GM12878 (cell line): Measurements from ENCODE around the gene TGFBI. TPM values are rescaled to one million over a fixed set of nuclear protein-coding genes. Genes with fewer than 3 reads are reported as not detected.

ENCODE experiments used
- ATAC-seq: fragments of 200-7000 bp; cut with Tn5 transposase; 3 replicates; pipeline ENCODE4 v1.9.1; 2020; ENCODE audit warnings: mild to moderate bottlenecking, moderate library complexity
- BruUV-seq: library from RNA; stranded (reverse); fragments of 400-500 nt; replicated peaks from 2 replicates; lab custom pipeline; 2021; lab: Mats Ljungman, UMichigan
- CTCF ChIA-PET: fragments of 300-600 bp; sonication (Branson Sonifier 250); formaldehyde crosslinking; extraction: SDS; loops from one replicate; lab custom pipeline; 2021; ENCODE audit warnings: inconsistent platforms; lab: Yijun Ruan, JAX
- POLR2A ChIA-PET: fragments of 350-600 bp; formaldehyde crosslinking; extraction: SDS; loops from one replicate; lab custom pipeline; 2021; ENCODE audit warnings: inconsistent platforms; lab: Charles Lee
- RAD21 ChIA-PET: fragments of 300-600 bp; sonication (Branson Sonifier 250); formaldehyde crosslinking; loops from one replicate; lab custom pipeline; 2023; ENCODE audit warnings: antibody characterized with exemption; ENCODE audit not compliant: unreplicated experiment; lab: Charles Lee
- SMC1A ChIA-PET: fragments of 300-600 bp; sonication (Branson Sonifier 250); formaldehyde crosslinking; loops from one replicate; lab custom pipeline; 2023; ENCODE audit not compliant: unreplicated experiment, uncharacterized antibody; lab: Charles Lee
- DNase-seq: peaks from one replicate; pipeline ENCODE4 v3.0.0-alpha.2; 2011; ENCODE audit warnings: low read depth, low spot score
- FAIRE-seq: peaks from 3 replicates; lab custom pipeline; 2011; peaks lifted over from hg19 to GRCh38; lab: Jason Lieb, UNC
- H2AFZ ChIP-seq: 2 replicates; pipeline ENCODE4 v1.6.0; 2011; ENCODE audit warnings: low read depth, low read length, control low read depth; ENCODE audit not compliant: control insufficient read depth
- H3K27ac ChIP-seq: 2 replicates; pipeline ENCODE4 v1.5.1; 2011; ENCODE audit warnings: control low read depth; ENCODE audit not compliant: control insufficient read depth, insufficient read depth
- H3K27me3 ChIP-seq, 2 experiments: replicated peaks in 1 of 2; 2 replicates each; pipeline versions ENCODE4 v1.6.0 to v1.6.1; 2011; ENCODE audit warnings: low read length in 1 of 2; ENCODE audit not compliant: control insufficient read depth in 2 of 2, insufficient read depth in 2 of 2
- H3K36me3 ChIP-seq, 2 experiments: 2 replicates each; pipeline ENCODE4 v1.5.1; 2011; ENCODE audit warnings: low read length in 1 of 2; ENCODE audit not compliant: control insufficient read depth in 2 of 2, insufficient read depth in 2 of 2
- H3K4me1 ChIP-seq: 2 replicates; pipeline ENCODE4 v1.6.1; 2011; ENCODE audit warnings: mild to moderate bottlenecking, low read length, moderate library complexity, mixed read lengths; ENCODE audit not compliant: control insufficient read depth, insufficient read depth
- H3K4me2 ChIP-seq: 2 replicates; pipeline ENCODE4 v1.6.0; 2011; ENCODE audit warnings: control low read depth; ENCODE audit not compliant: control insufficient read depth, insufficient read depth
- H3K4me3 ChIP-seq: fragments of 200-600 bp; sonication (generic); 2 replicates; pipeline ENCODE4 v1.5.1; 2016
- H3K79me2 ChIP-seq: 2 replicates; pipeline ENCODE4 v1.6.0; 2011; ENCODE audit warnings: low read length; ENCODE audit not compliant: control insufficient read depth, insufficient read depth
- H3K9ac ChIP-seq: 2 replicates; pipeline ENCODE4 v1.8.0; 2011; ENCODE audit warnings: low read length, control low read depth, mixed read lengths; ENCODE audit not compliant: control insufficient read depth, insufficient read depth
- H3K9me3 ChIP-seq: replicated peaks from 3 replicates; pipeline ENCODE4 v1.5.1; 2011; ENCODE audit warnings: mild to moderate bottlenecking, low read length; ENCODE audit not compliant: control insufficient read depth, insufficient read depth
- H4K20me1 ChIP-seq: 2 replicates; pipeline ENCODE4 v1.6.0; 2011; ENCODE audit not compliant: control insufficient read depth, insufficient read depth
- ATF7 ChIP-seq: fragments of 450-650 bp; IDR thresholded peaks from 2 replicates; pipeline ENCODE4 v1.6.1; 2016; ENCODE audit warnings: low read depth, mild to moderate bottlenecking
- CBFB ChIP-seq: IDR thresholded peaks from 2 replicates; pipeline ENCODE4 v1.6.1; 2016; ENCODE audit warnings: antibody characterized with exemption, low read depth
- CHD2 ChIP-seq: IDR thresholded peaks from 2 replicates; pipeline ENCODE4 v1.6.1; 2011; ENCODE audit warnings: low read depth, low read length, improper control_type of control experiment, borderline replicate concordance
- HCFC1 ChIP-seq: fragments of 150-350 bp; IDR thresholded peaks from 2 replicates; pipeline ENCODE4 v1.6.1; 2014; ENCODE audit warnings: low read length
- NFYB ChIP-seq: IDR thresholded peaks from 2 replicates; pipeline ENCODE4 v1.6.1; 2011; ENCODE audit warnings: low read depth, mild to moderate bottlenecking, low read length, improper control_type of control experiment, moderate library complexity; ENCODE audit not compliant: insufficient read depth
- PAX5 ChIP-seq: IDR thresholded peaks from 2 replicates; pipeline ENCODE4 v1.6.1; 2011; ENCODE audit warnings: low read depth, low read length, borderline replicate concordance
- REST ChIP-seq: IDR thresholded peaks from 2 replicates; pipeline ENCODE4 v1.6.1; 2012; ENCODE audit warnings: mild to moderate bottlenecking, low read depth, low read length
- SMAD5 ChIP-seq: IDR thresholded peaks from 2 replicates; pipeline ENCODE4 v1.6.1; 2016; ENCODE audit warnings: antibody characterized with exemption, low read depth
- TCF3 ChIP-seq: IDR thresholded peaks from 2 replicates; pipeline ENCODE4 v1.6.1; 2012; ENCODE audit warnings: low read depth, mild to moderate bottlenecking, low read length, borderline replicate concordance; ENCODE audit not compliant: insufficient read depth
- ZNF592 ChIP-seq: fragments of 450-650 bp; IDR thresholded peaks from 2 replicates; pipeline ENCODE4 v1.6.1; 2017; ENCODE audit warnings: mild to moderate bottlenecking, moderate library complexity
- WGBS: methylation state at CpG from one replicate; pipeline ENCODE4 v1.1.6; 2016; ENCODE audit warnings: low lambda C conversion rate; ENCODE audit not compliant: insufficient replicate concordance, insufficient coverage; ENCODE audit errors: missing lambda C conversion rate; 5-methylcytosine and 5-hydroxymethylcytosine counted together
- in situ Hi-C: fragments of 300-500 bp; cut with MboI; formaldehyde crosslinking; loops from 9 replicates; pipeline ENCODE4 v1.14.3; 2018; ENCODE audit warnings: mixed read lengths
- intact Hi-C: fragments of 100-400 bp; cut with micrococcal nuclease; formaldehyde crosslinking; loops from one replicate; pipeline ENCODE4 v1.14.2; 2022; ENCODE audit not compliant: unreplicated experiment
- polyA plus RNA-seq, 11 experiments: library from polyadenylated mRNA; depleted of rRNA in 4 of 11; unstranded in 6 of 11; stranded (reverse) in 5 of 11; fragments of >200 nt; fragmentation: Nextera tagmentation in 4 of 11; fragmentation: Illumina TruSeq in 1 of 11; extraction: Ambion mirVana in 4 of 11; extraction: Trizol in 1 of 11; gene quantifications; 1 replicate in 1 of 11; 2 replicates in 10 of 11; pipeline versions ENCODE4 v1.2.1 to v1.2.3, GENCODE V29; 2011 to 2016; ENCODE audit warnings: inconsistent platforms in 2 of 11, missing spikeins in 2 of 11, low read depth in 1 of 11
- total RNA-seq, 4 experiments: library from RNA; depleted of rRNA in 3 of 4; stranded (reverse); fragments of >200 nt in 3 of 4; fragmentation: Illumina TruSeq in 1 of 4; extraction: Trizol in 1 of 4; gene quantifications; 2 replicates each; pipeline versions ENCODE4 v1.2.1 to v1.2.3, GENCODE V29; 2013 to 2021

Gene TGFBI
- total and polyA plus RNA-seq, 10 of the 15 experiments (the other 5 are each of a cell fraction or from before 2014, with no cell fraction given), result 0.12 to 1.8 (median 0.19) TPM

GRCh38 chr5:136104306-136104965, 75.6 kb downstream of the TGFBI start:
- Histone ChIP-seq H3K27me3 (no peaks in the 10 kb centered on the region), H3K4me3 (no peak overlapping the region), H3K79me2 (no peaks in the 10 kb centered on the region), H4K20me1 (no peaks in the 10 kb centered on the region), H3K9me3 (no peaks in the 10 kb centered on the region), H3K36me3 (no peaks in the 10 kb centered on the region), H3K9ac (no peak overlapping the region), H3K27ac (no peak overlapping the region), H3K4me2 (no peak overlapping the region), H2AFZ (no peak overlapping the region), H3K4me1 (no peaks in the 10 kb centered on the region)
- ChIA-PET CTCF (interaction anchor here (0.7 to 1.1 kb wide), 6 partner anchors 10 to 72 kb away, joined by 3 to 4 read pairs (median 3); no protein-coding TSS in a partner anchor), SMC1A (interaction anchor here (0.8 to 3.5 kb wide), 10 partner anchors 10 to 139 kb away, joined by 3 to 17 read pairs (median 5); partner anchors contain the start of gene SMAD5), RAD21 (interaction anchor here (1.4 to 4.4 kb wide), 2 partner anchors 23 to 29 kb away, joined by 6 to 22 read pairs; partner anchors contain the start of gene SMAD5), POLR2A (interaction anchor here (0.8 to 1.6 kb wide), 2 partner anchors 28 to 29 kb away, joined by 3 to 5 read pairs; partner anchors contain the start of gene SMAD5)
- no peak for DNase-seq
- FAIRE-seq, result no peak
- ATAC-seq, result no peak
- WGBS, result 48% methylated on average over 8 of the region's 8 CpGs
- intact Hi-C loops, result no loop called here
- BruUV-seq, result no TSS peak
- in situ Hi-C loops, result no loop called here
- no peak for TF ChIP-seq CHD2
- no peak for TF ChIP-seq SMAD5
- no peak for TF ChIP-seq REST
- TF ChIP-seq ZNF592, result no peak
- TF ChIP-seq TCF3, result no peak
- TF ChIP-seq NFYB, result no peak
- TF ChIP-seq ATF7, result no peak
- TF ChIP-seq PAX5, result no peak
- no peak for TF ChIP-seq CBFB
- TF ChIP-seq HCFC1, result no peak
